ENCODE measurements around the gene NRXN3.

NRXN3 gene

DNA sequence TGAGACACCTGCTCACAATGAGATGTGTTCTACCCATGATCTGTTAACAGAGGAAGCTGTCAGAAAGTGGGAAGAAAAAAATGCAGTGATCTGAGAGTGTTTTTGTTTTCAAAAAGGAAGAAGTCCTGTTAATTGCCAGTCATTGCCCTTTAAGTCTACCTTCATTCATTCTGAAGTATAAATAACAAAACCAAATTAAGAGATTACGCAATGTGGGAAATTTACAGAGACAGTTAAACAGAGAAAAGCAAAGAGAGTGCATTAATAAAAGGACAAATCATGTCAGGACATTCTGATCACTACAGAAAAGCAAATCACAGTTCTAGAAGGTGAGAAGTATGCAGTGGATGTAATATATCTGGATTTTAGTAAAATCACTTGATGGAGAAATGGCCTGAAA, 154.2 kb downstream of the NRXN3 start:
- Histone ChIP-seq H4K20me1 (ENCODE audit: insufficient read depth, low read length) (no peaks in the 10 kb centered on the region), H3K9me2 (ENCODE audit: low read depth, low read length) (no peaks in the 10 kb centered on the region), H3F3A (ENCODE audit: insufficient read depth, low read length) (no peaks in the 10 kb centered on the region), H3K27ac (ENCODE audit: low read depth, low read length, poor library complexity, severe bottlenecking) (no peak overlapping the region), H3K9me3 (ENCODE audit: low read length) (no peaks in the 10 kb centered on the region), H3K4me2 (ENCODE audit: low read length) (no peak overlapping the region), H2AFZ (ENCODE audit: low read length) (no peak overlapping the region), H3K9ac (ENCODE audit: low read length) (no peak overlapping the region), H3K27me3 (ENCODE audit: insufficient read depth, low read length) (no peaks in the 10 kb centered on the region; the same call in 1 of the 2 replicates), H3K4me1 (ENCODE audit: insufficient read depth, low read length, severe bottlenecking) (no peaks in the 10 kb centered on the region), H3K79me2 (ENCODE audit: insufficient read depth, low read length) (no peaks in the 10 kb centered on the region), H3K4me3 (ENCODE audit: low read depth, low read length, poor library complexity, severe bottlenecking) (no peak overlapping the region), H3K36me3 (ENCODE audit: insufficient read depth, low read length) (no peaks in the 10 kb centered on the region)
- TF ChIP-seq EZH2 (IDR thresholded peaks at IDR 0.05; ENCODE audit: borderline replicate concordance, low read length): no peak
- TF ChIP-seq, protein P1, sequence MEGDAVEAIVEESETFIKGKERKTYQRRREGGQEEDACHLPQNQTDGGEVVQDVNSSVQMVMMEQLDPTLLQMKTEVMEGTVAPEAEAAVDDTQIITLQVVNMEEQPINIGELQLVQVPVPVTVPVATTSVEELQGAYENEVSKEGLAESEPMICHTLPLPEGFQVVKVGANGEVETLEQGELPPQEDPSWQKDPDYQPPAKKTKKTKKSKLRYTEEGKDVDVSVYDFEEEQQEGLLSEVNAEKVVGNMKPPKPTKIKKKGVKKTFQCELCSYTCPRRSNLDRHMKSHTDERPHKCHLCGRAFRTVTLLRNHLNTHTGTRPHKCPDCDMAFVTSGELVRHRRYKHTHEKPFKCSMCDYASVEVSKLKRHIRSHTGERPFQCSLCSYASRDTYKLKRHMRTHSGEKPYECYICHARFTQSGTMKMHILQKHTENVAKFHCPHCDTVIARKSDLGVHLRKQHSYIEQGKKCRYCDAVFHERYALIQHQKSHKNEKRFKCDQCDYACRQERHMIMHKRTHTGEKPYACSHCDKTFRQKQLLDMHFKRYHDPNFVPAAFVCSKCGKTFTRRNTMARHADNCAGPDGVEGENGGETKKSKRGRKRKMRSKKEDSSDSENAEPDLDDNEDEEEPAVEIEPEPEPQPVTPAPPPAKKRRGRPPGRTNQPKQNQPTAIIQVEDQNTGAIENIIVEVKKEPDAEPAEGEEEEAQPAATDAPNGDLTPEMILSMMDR (IDR thresholded peaks at IDR 0.05; ENCODE audit: low read length): no peak

DNA sequence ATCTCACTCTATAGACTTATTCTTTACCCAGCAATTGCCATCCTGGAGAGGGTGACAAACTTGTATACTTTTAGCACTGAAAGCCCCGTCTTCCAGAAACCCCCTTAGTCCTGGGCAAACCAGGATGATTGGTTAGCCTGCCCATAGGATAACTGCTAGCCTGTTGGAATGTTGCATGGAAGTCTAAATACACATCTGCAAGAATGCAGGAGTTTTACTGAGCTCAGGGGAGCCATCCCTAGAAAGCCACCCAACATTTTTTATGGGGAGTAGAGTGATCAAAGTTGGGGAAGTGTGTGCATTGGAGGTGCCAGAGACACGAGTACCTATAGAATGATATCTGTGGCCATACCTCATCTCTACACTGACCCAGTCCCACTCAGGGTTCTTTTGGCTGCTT, 155.7 kb downstream of the NRXN3 start:
- Histone ChIP-seq H3K27me3 (ENCODE audit: insufficient read depth, low read length) (no peaks in the 10 kb centered on the region; the same call in 1 of the 2 replicates), H3K79me2 (ENCODE audit: insufficient read depth, low read length) (no peaks in the 10 kb centered on the region), H3K9me3 (ENCODE audit: low read length) (no peaks in the 10 kb centered on the region), H2AFZ (ENCODE audit: low read length) (no peak overlapping the region), H3K4me1 (ENCODE audit: insufficient read depth, low read length, severe bottlenecking) (no peaks in the 10 kb centered on the region), H3K27ac (ENCODE audit: low read depth, low read length, poor library complexity, severe bottlenecking) (no peak overlapping the region), H4K20me1 (ENCODE audit: insufficient read depth, low read length) (no peaks in the 10 kb centered on the region), H3K9ac (ENCODE audit: low read length) (no peak overlapping the region), H3K9me2 (ENCODE audit: low read depth, low read length) (no peaks in the 10 kb centered on the region), H3K36me3 (ENCODE audit: insufficient read depth, low read length) (no peaks in the 10 kb centered on the region), H3K4me3 (ENCODE audit: low read depth, low read length, poor library complexity, severe bottlenecking) (no peak overlapping the region), H3K4me2 (ENCODE audit: low read length) (no peak overlapping the region), H3F3A (ENCODE audit: insufficient read depth, low read length) (no peaks in the 10 kb centered on the region)
- TF ChIP-seq, protein P1 (IDR thresholded peaks at IDR 0.05; ENCODE audit: low read length): no peak
- no peak for TF ChIP-seq EZH2 (IDR thresholded peaks at IDR 0.05; ENCODE audit: borderline replicate concordance, low read length)

DNA sequence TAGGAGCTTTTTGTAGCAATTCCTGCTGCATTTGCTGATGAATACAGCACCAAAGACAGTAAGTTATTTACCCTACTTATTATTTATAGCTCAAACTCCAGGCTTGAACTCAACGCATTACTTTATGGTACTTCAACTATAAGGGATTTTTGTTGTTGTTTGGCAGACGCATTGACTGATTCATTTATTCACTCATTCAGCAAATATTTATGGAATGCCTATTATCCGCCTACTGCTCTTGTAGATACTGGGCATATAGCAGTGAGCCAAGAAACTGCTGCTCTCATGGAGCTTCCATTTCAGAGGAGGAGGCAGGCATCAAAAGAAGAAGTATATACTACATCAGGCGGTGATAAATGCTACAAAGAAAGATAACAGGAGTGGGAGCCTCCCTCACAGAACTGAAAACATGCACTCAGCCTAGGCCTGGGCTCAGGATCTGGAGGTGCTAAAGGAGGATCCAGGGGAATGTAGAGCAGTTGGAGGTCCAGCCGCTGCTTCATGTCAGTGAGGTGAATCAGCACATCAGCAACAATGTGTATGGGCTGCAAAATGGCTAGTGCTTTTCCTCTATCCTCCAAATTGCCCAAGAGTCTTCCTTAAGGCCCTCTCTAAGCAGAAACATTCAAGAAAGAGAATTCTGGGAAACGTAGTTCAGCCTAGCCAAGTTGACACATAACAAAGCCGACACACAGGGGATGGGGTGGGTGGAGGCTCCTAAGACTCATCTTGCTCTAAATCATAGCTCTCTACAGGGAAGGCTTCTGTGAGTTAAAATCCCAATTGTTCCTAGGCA, 157.5 kb downstream of the NRXN3 start:
- no peak overlapping the region for H2AFZ ChIP-seq (ENCODE audit: low read length)
- H3K27ac ChIP-seq (ENCODE audit: low read depth, low read length, poor library complexity, severe bottlenecking): no peak overlapping the region
- TF ChIP-seq, protein P1 (IDR thresholded peaks at IDR 0.05; ENCODE audit: low read length): no peak
- TF ChIP-seq EZH2 (IDR thresholded peaks at IDR 0.05; ENCODE audit: borderline replicate concordance, low read length): no peak
- H3F3A ChIP-seq (ENCODE audit: insufficient read depth, low read length): no peaks in the 10 kb centered on the region
- no peaks in the 10 kb centered on the region for H4K20me1 ChIP-seq (ENCODE audit: insufficient read depth, low read length)
- no peaks in the 10 kb centered on the region for H3K9me3 ChIP-seq (ENCODE audit: low read length)
- H3K9ac ChIP-seq (ENCODE audit: low read length): no peak overlapping the region
- H3K36me3 ChIP-seq (ENCODE audit: insufficient read depth, low read length): no peaks in the 10 kb centered on the region
- no peaks in the 10 kb centered on the region for H3K79me2 ChIP-seq (ENCODE audit: insufficient read depth, low read length)
- no peak overlapping the region for H3K4me2 ChIP-seq (ENCODE audit: low read length)
- no peaks in the 10 kb centered on the region for H3K4me1 ChIP-seq (ENCODE audit: insufficient read depth, low read length, severe bottlenecking)
- H3K9me2 ChIP-seq (ENCODE audit: low read depth, low read length): no peaks in the 10 kb centered on the region
- H3K4me3 ChIP-seq (ENCODE audit: low read depth, low read length, poor library complexity, severe bottlenecking): no peak overlapping the region
- no peaks in the 10 kb centered on the region; the same call in 1 of the 2 replicates for H3K27me3 ChIP-seq (ENCODE audit: insufficient read depth, low read length)

Data from OCI-LY1 (cell line).